Effector memory CD4-positive, alpha-beta T cell (primary cell): ENCODE data around the gene NARS2.
"Not testable (repeated sequence)": the region's sequence is repeated elsewhere in the genome, so short reads cannot be mapped to it uniquely, and the experiment has no call there.

Experiments used
- DNase-seq, 3 donors: peaks; one replicate each; pipeline ENCODE4 v3.0.0-alpha.2; 2020
- H3K27ac ChIP-seq: 2 replicates; pipeline ENCODE4 v1.7.0; 2013; ENCODE audit warnings: mild to moderate bottlenecking, low read length, moderate library complexity; ENCODE audit not compliant: insufficient read depth, poor library complexity, severe bottlenecking
- H3K27me3 ChIP-seq: replicated peaks from 2 replicates; pipeline ENCODE4 v1.7.0; 2013; ENCODE audit warnings: mild to moderate bottlenecking, low read length; ENCODE audit not compliant: insufficient read depth, control insufficient read depth, poor library complexity, severe bottlenecking
- H3K36me3 ChIP-seq: 2 replicates; pipeline ENCODE4 v1.7.0; 2013; ENCODE audit warnings: mild to moderate bottlenecking, low read length, moderate library complexity; ENCODE audit not compliant: control insufficient read depth, insufficient read depth
- H3K4me1 ChIP-seq: 2 replicates; pipeline ENCODE4 v1.7.0; 2013; ENCODE audit warnings: low read length, mild to moderate bottlenecking; ENCODE audit not compliant: control insufficient read depth, insufficient read depth, poor library complexity, severe bottlenecking
- H3K4me3 ChIP-seq: 2 replicates; pipeline ENCODE4 v1.7.0; 2013; ENCODE audit warnings: low read length, low read depth, mild to moderate bottlenecking; ENCODE audit not compliant: insufficient read depth, poor library complexity, severe bottlenecking
- H3K9me3 ChIP-seq: 2 replicates; pipeline ENCODE4 v1.7.0; 2013; ENCODE audit warnings: mild to moderate bottlenecking, low read length, moderate library complexity; ENCODE audit not compliant: control insufficient read depth

NARS2 gene

DNA sequence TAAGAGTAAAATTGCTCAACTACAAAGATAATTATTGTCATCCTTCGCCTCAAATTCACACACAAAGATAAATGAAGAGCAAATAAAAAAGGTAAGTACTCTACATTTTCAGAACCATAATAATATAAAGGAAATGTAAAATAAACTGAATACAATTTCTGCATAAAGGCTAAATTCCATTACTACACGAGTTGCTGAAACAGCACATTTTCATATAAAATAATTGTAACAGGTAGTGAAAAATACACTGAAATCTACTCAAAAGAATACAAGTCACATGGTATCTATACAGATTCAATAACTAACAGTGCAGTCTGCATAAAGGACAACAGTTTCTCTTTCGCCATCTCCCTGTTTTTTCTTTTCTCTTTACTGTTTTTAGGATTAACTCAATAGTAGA is 102.3 kb downstream of the NARS2 start:
- H3K27ac ChIP-seq = no peak overlapping the region
- no peak overlapping the region for H3K4me3 ChIP-seq
- no peaks in the 10 kb centered on the region for H3K4me1 ChIP-seq
- no peaks in the 10 kb centered on the region for H3K36me3 ChIP-seq
- no peak for DNase-seq
- no peaks in the 10 kb centered on the region for H3K27me3 ChIP-seq
- no peaks in the 10 kb centered on the region for H3K9me3 ChIP-seq

DNA sequence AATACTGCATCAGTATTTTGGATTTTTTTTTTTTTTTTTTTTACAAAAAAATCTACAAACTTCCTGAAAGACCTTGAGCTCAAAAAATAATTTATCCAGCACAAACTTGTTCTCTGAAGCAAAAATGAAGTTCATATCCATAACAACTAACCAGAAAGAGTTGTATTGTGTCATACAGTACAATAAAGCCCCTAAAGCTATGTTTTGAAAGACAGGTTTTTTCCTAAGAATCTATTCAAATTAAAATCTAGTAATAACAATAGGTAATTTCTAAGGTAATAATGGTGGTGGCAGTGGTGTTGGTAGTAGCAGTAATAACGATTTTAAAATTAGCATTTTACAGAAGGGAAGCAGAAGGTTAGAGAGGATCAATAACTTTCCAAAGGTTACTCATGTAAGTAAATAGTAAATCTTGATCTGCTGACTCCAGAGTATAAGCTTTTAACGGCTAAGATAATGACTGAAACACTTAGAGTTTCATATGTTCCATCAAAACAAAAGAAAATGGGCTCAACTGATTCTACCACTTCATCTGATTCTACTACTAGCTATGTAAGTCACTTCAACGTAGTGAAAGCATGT is 103.7 kb downstream of the NARS2 start:
- DNase-seq = no peak
- H3K27me3 ChIP-seq = no peaks in the 10 kb centered on the region
- H3K4me1 ChIP-seq = peaks cover 1% of the 10 kb centered on the region
- H3K27ac ChIP-seq = no peak overlapping the region
- H3K4me3 ChIP-seq = no peak overlapping the region
- no peaks in the 10 kb centered on the region for H3K9me3 ChIP-seq
- H3K36me3 ChIP-seq = no peaks in the 10 kb centered on the region

DNA sequence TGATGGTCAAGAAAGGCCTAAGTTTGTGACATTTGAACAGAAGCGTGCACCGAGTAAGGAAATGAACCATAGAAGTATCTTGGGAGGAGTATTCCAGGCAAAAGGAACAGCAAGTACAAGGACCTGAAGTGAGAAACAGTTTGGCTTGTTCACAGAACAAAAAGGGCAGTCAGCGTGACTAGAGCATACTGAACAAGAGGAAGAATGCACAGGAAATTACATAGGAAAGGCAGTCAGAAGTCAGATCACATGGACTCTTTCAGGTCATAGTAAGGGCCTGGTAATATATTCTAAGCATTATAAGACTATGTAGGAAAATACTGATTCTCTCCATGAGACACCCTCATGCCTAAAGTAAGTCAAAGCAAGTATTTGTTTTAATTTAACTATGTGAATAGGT is 104.8 kb downstream of the NARS2 start:
- Histone ChIP-seq H3K27me3 (no peaks in the 10 kb centered on the region), H3K27ac (no peak overlapping the region), H3K9me3 (no peaks in the 10 kb centered on the region), H3K4me1 (peaks cover 7% of the 10 kb centered on the region), H3K36me3 (no peaks in the 10 kb centered on the region), H3K4me3 (no peak overlapping the region)
- DNase-seq = no peak

DNA sequence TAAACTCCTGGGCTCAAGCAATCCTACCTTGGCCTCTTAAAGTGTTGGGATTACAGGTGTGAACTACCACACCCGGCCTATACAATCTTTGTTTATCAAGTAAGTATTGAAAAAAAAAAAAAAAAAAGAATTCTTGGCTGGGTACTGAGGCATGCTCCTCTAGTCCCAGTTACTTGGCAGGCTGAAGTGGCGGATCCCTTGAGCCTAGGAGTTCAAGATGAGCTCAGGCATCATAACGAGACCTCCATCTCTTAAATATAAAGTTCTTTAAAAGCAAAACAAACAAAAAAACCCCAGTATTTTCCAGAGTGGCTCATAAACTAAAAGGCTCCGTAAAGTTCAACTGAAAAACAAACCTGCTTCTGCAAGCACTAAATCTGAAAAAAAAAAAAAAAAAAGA is 106.7 kb downstream of the NARS2 start:
- no peaks in the 10 kb centered on the region for H3K36me3 ChIP-seq
- H3K4me1 ChIP-seq = peaks cover 7% of the 10 kb centered on the region

DNA sequence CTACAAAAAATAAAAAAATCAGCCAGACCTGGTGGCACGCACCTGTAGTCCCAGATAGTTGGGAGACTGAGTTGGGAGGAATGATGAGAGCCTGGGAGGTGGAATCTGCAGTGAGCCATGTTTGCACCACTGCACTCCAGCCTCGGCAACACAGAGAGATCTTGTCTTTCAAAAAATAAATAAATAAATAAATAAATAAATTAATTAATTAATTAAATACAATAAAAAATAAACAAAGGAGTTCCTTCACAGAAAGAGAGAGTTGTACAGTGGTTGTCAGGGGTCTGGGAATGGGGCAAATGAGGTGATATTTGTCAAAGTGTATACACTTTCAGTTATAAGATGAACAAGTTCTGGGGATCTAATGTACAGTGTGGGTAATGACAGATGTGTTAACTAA is 107.3 kb downstream of the NARS2 start:
- H3K9me3 ChIP-seq = no peaks in the 10 kb centered on the region
- H3K4me3 ChIP-seq = no peak overlapping the region
- H3K36me3 ChIP-seq = no peaks in the 10 kb centered on the region
- DNase-seq = no peak
- H3K27ac ChIP-seq = no peak overlapping the region
- H3K27me3 ChIP-seq = no peaks in the 10 kb centered on the region
- H3K4me1 ChIP-seq = peaks cover 7% of the 10 kb centered on the region

More for the DNA sequence above, 106.7 kb downstream of the NARS2 start:
- no peaks in the 10 kb centered on the region for H3K27me3 ChIP-seq
- no peak for DNase-seq
- H3K9me3 ChIP-seq = no peaks in the 10 kb centered on the region
- no peak overlapping the region for H3K4me3 ChIP-seq
- H3K27ac ChIP-seq = no peak overlapping the region

DNA sequence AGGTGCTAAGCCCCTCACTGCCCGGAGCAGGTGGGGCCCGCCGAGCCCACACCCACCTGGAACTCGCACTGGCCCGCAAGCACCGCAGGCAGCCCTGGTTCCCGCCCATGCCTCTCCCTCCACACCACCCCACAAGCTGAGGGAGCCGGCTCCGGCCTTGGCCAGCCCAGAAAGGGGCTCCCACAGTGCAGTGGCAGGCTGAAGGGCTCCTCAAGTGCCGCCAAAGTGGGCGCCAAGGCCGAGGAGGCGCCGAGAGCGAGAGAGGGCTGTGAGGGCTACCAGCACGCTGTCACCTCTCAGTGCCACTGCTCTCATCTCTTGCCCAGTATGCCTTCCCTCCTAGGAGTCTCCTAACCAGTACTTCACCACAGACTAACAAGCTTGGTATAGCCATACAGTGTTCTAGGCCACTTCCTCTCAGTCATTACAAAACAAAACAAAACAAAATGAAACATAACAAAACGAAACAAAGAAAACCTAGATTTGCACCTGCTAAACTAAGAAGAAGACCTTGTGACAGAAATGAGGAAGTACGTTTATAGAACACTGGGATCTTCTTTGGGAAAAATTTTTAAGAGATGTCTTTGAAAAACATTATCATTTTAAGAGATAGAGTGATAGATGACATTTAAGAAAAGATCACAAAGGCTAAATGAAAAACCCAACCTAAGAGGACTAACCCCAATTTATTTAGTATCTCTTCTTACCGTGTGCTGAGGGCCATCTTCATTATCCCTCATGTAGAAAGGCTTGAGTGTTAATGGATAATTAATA is 109.3 kb downstream of the NARS2 start:
- DNase-seq = no peak
- peaks cover 3% of the 10 kb centered on the region for H3K36me3 ChIP-seq
- H3K27me3 ChIP-seq = no peaks in the 10 kb centered on the region
- peak overlapping the region; percentile 30 for H3K27ac ChIP-seq
- no peak overlapping the region for H3K4me3 ChIP-seq
- H3K9me3 ChIP-seq = no peaks in the 10 kb centered on the region
- H3K4me1 ChIP-seq = peaks cover 7% of the 10 kb centered on the region

DNA sequence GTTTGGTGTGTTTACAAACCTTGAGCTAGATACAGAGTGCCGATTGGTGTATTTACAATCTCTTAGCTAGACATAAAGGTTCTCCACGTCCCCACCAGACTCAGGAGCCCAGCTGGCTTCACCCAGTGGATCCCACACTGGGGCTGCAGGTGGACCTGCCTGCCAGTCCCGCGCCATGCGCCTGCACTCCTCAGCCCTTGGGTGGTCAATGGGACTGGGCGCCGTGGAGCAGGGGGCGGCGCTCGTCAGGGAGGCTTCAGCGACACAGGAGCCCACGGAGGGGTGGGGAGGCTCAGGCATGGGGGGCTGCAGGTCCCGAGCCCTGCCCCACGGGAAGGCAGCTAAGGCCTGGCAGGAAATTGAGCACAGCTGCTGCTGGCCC is 109.9 kb downstream of the NARS2 start:
- not testable (repeated sequence) for H3K27me3 ChIP-seq, H3K36me3 ChIP-seq, H3K9me3 ChIP-seq, H3K4me1 ChIP-seq, DNase-seq, H3K4me3 ChIP-seq
- peak overlapping the region; percentile 30 for H3K27ac ChIP-seq

DNA sequence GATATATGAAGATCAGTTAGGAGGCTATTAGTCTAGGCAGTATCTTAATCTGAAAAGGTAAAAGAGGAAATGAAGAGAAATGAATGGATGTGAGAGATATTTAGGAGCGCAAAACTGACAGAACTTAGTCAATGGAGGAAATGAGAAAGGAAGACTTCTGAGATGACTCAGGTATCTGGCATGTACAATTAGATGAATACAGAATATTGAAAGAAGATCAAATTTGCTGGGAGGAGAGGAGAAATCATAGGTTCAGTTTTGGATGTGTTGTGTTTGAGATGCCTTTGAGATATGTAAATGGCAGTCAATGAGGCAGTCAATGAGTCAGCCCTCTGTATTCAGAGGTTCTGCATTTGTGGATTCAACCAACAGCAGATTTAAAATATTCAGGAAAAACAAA is 114.2 kb downstream of the NARS2 start:
- Histone ChIP-seq H3K4me3 (no peak overlapping the region), H3K4me1 (peaks cover 4% of the 10 kb centered on the region), H3K27ac (no peak overlapping the region), H3K9me3 (no peaks in the 10 kb centered on the region), H3K36me3 (peaks cover 7% of the 10 kb centered on the region), H3K27me3 (no peaks in the 10 kb centered on the region)
- DNase-seq = no peak

DNA sequence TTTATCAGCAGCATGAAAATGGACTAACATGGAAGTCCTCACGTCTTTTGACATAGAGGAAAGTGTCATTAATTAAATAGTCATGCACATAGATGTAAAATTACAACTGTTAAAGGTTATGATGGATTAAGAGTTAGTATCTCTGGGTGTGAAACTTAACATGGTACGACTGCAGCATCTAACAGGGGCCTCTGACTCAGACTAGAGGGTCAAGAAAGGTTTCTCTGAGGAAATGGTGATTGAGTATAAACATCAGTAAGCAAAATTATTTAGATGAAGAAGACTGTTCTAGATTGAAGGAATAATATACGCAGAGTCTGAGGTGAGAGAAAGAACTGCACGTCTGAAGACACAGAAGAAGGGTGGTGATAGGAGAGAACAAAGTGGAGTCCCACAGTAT is 114.9 kb downstream of the NARS2 start:
- Histone ChIP-seq H3K4me1 (no peaks in the 10 kb centered on the region), H3K4me3 (no peak overlapping the region), H3K27ac (no peak overlapping the region), H3K27me3 (no peaks in the 10 kb centered on the region), H3K9me3 (no peaks in the 10 kb centered on the region), H3K36me3 (peaks cover 7% of the 10 kb centered on the region)
- DNase-seq = no peak

DNA sequence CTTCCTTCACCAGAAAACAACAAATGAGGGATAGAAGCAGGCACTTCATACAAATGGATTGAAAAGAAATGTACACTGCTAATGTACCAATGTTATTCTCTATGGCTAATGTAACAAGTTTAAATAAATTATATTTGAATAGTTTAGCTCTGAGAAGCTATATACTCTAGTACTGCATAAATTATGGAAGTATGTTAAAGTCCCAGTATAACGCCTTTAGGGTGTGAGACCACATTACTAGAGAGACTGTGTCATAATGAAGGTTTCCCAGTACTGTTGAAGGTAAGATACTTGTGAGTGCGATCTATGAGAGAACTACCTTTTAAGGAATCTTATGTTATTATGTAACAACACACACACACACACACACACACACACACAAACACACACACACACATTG is 117.2 kb downstream of the NARS2 start:
- Histone ChIP-seq H3K27me3 (no peaks in the 10 kb centered on the region), H3K27ac (no peak overlapping the region), H3K4me1 (no peaks in the 10 kb centered on the region), H3K4me3 (no peak overlapping the region), H3K9me3 (no peaks in the 10 kb centered on the region), H3K36me3 (peaks cover 7% of the 10 kb centered on the region)
- DNase-seq = no peak
